GM12878 (cell line): ENCODE measurements around the gene MCM3AP.

Experiments
- EZH2 ChIP-seq: IDR thresholded peaks from 2 replicates; pipeline ENCODE4 v1.6.1; 2012; ENCODE audit warnings: low read depth, mild to moderate bottlenecking, control low read depth, inconsistent platforms, low read length, borderline replicate concordance; ENCODE audit not compliant: control insufficient read depth
- RELA ChIP-seq: fragments of 450-650 bp; IDR thresholded peaks from 2 replicates; pipeline ENCODE4 v1.8.0; 2014; ENCODE audit warnings: borderline replicate concordance; ENCODE audit not compliant: partially characterized antibody
- RELB ChIP-seq: fragments of 450-650 bp; IDR thresholded peaks from 2 replicates; pipeline ENCODE4 v1.6.1; 2017; ENCODE audit warnings: low read depth, mild to moderate bottlenecking, moderate library complexity
- ZNF274 ChIP-seq: IDR thresholded peaks from one replicate; pipeline ENCODE4 v1.8.0; 2011; ENCODE audit not compliant: insufficient read length, insufficient read depth

- TF ChIP-seq RELA (no peak), ZNF274 (no peak), EZH2 (no peak), RELB (no peak)
Measured at GRCh38 chr21:46188226-46189212, 96.9 kb downstream of the MCM3AP start.
